NAMALWA (cell line): ENCODE measurements around the gene MEF2C.
A peak's percentile ranks its signal among the peaks of the same experiment; 100 is the strongest.

ENCODE experiments used
- DNase-seq: peaks from one replicate; pipeline ENCODE4 v3.0.0-alpha.2; 2015; ENCODE audit warnings: low spot score

The MEF2C gene

GRCh38 chr5:88888291-88888690 lies 5.3 kb upstream of the MEF2C start:
- DNase-seq, result peak; percentile 31

- DNase-seq, result peak; percentile 26
These were observed 4.4 kb upstream of the MEF2C start for GRCh38 chr5:88887342-88887741.

DNA sequence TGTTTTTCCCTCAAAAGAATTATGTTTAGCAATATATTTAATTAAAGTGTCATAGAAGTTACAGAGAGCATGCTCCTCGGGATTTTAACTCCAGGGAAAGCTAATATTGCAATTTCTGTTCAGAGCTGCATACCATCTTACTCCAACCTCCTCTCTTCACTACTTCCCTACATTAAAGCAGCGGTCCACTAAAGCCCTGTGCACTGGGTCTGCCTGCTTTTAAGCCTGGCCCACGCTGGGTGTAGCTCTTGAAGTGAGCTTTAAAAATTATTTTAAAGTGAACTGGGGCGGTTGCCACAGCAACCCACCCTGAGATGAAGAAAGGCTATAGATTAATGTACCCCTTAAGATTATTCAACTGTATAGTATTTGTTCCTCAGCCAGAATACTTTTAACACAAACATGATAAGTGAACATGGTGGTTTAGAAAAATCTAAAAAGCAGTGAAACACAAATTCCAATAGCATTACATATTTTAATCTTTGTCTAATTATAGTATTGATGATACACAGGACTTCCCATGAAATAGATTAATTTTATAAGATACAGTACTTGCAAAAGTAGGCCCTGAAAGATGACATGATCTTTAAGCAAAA lies 3.9 kb upstream of the MEF2C start:
- DNase-seq, result peak; percentile 49

GRCh38 chr5:88886252-88886651 lies 3.3 kb upstream of the MEF2C start:
- peak; percentile 37 for DNase-seq

DNA sequence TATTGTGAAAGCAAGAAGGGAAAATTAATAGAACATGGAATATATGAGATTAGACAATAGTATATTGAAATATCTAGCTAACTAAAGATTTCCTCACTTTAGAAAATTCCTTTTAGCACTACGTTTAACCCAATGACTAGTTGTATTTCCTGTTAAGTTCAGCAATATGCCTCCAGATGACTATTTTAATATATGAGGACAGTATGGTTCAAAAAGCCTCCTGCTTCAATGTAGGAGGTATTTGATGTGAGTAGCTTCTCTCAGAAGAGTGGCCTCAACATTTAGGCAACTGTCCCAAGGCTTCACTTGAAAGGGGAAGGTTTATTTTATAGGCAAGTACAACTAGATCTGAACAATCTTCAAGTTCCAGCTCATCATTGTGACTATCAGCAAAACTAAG lies 2.0 kb upstream of the MEF2C start:
- DNase-seq, result peak; percentile 31

- DNase-seq, result peak; percentile 14
These were observed 1.6 kb upstream of the MEF2C start for GRCh38 chr5:88884608-88884877.

- peak; percentile 78 for DNase-seq
These were observed 1.0 kb upstream of the MEF2C start for GRCh38 chr5:88883836-88884607.

- peak; percentile 67 for DNase-seq
These were observed 527 bp downstream of the MEF2C start for GRCh38 chr5:88882276-88883038.

DNA sequence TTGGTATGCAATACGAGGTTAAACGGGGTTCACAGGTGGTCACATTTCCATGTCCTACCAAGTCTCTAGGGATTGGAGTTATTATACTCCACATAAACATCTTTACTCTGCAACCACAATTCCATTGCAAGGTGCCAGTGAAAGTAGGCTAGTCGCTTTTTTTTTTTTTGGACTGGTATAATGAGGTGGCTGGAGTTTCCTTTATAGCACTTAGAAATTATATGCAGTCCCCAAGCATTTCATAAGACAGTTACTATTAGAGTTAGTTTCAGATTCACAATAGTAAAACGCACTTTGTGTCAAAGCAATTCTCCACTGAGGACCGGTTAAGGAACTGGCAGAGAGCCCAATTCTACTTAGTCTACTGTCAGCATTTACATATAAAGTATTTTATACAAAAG lies 1.4 kb downstream of the MEF2C start:
- DNase-seq, result peak; percentile 69

- DNase-seq, result no peak
These were observed 2.8 kb downstream of the MEF2C start for GRCh38 chr5:88880201-88880600.

DNA sequence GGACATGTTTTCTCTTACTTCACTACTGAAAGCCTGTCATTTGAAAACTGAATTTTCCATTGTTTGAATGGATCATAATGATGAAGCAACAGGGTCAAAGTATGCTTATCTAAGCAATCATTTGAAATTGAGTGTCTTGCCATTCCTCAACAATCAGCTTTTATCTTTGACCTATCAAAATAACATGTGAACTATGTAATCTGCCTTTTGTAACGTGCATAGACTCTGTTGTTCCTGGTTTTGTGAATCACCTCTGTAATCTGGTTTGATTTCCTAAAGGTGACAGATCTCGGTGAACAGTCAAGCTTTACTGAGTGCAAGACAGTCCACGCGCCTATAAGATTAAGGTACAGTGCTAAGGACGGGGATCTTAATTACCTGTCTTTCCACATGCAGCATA lies 3.3 kb downstream of the MEF2C start:
- DNase-seq, result peak; percentile 60

- DNase-seq, result peak; percentile 55
These were observed 4.0 kb downstream of the MEF2C start for GRCh38 chr5:88878976-88879375.

- DNase-seq, result peak; percentile 5
These were observed 5.2 kb downstream of the MEF2C start for GRCh38 chr5:88877826-88878225.

GRCh38 chr5:88876714-88877113 lies 6.3 kb downstream of the MEF2C start:
- peak; percentile 10 for DNase-seq

GRCh38 chr5:88875341-88876234 lies 7.4 kb downstream of the MEF2C start:
- peak; percentile 62 for DNase-seq

GRCh38 chr5:88873447-88873846 lies 9.5 kb downstream of the MEF2C start:
- no peak for DNase-seq

GRCh38 chr5:88872971-88873370 lies 10.0 kb downstream of the MEF2C start:
- no peak for DNase-seq

DNA sequence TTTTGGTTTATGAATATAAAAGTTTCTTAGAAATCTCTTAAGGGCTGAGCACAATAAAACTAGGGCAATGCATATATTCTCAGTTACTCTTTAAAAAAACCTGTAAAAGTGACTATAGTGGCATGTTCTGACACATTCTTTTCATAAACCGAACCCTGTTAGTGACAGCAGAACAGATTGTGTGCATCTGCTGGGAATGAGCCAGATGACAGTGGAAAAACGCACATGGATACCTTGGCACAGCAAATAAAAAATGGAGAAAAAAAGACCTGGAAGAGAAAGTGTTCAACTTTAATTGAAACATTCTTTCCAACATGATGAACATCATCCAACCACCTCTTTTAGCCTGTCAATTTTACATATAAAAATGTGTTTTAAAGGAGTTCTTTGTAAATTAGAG lies 12.7 kb downstream of the MEF2C start:
- no peak for DNase-seq

- no peak for DNase-seq
These were observed 14.4 kb downstream of the MEF2C start for GRCh38 chr5:88868468-88869068.

GRCh38 chr5:88867638-88868037 lies 15.3 kb downstream of the MEF2C start:
- DNase-seq, result no peak

- no peak for DNase-seq
These were observed 19.5 kb downstream of the MEF2C start for GRCh38 chr5:88863523-88863922.
